OCI-LY1 (cell line): Measurements from ENCODE around the gene KRT3.

Source experiments
- H2AFZ ChIP-seq: fragments of 200-600 bp; sonication (generic), shearing (Covaris generic); 2 replicates; pipeline ENCODE4 v1.6.0; 2014; ENCODE audit warnings: antibody characterized with exemption, mild to moderate bottlenecking, low read length
- H3F3A ChIP-seq: fragments of 200-600 bp; sonication (generic), shearing (Covaris generic); 2 replicates; pipeline ENCODE4 v1.6.0; 2014; ENCODE audit warnings: mild to moderate bottlenecking, antibody characterized with exemption, low read length, moderate library complexity; ENCODE audit not compliant: insufficient read depth
- H3K27ac ChIP-seq: fragments of 200-600 bp; sonication (generic); 2 replicates; pipeline ENCODE4 v1.5.1; 2014; ENCODE audit warnings: low read length, mixed run types, mild to moderate bottlenecking, low read depth; ENCODE audit not compliant: poor library complexity, severe bottlenecking
- H3K27me3 ChIP-seq: fragments of 200-600 bp; sonication (generic); 2 replicates; pipeline ENCODE4 v1.6.0; 2014; ENCODE audit warnings: antibody characterized with exemption, mild to moderate bottlenecking, low read length, moderate library complexity; ENCODE audit not compliant: insufficient read depth
- H3K36me3 ChIP-seq: fragments of 200-600 bp; sonication (generic); 2 replicates; pipeline ENCODE4 v1.6.1; 2014; ENCODE audit warnings: mild to moderate bottlenecking, antibody characterized with exemption, low read length, moderate library complexity, mixed read lengths; ENCODE audit not compliant: insufficient read depth
- H3K4me1 ChIP-seq: fragments of 200-600 bp; sonication (generic); 2 replicates; pipeline ENCODE4 v1.5.1; 2014; ENCODE audit warnings: mild to moderate bottlenecking, low read length, moderate library complexity; ENCODE audit not compliant: insufficient read depth, severe bottlenecking
- H3K4me2 ChIP-seq: fragments of 200-600 bp; sonication (generic), shearing (Covaris generic); 2 replicates; pipeline ENCODE4 v1.6.1; 2014; ENCODE audit warnings: low read length
- H3K4me3 ChIP-seq: fragments of 200-600 bp; sonication (generic); 2 replicates; pipeline ENCODE4 v1.5.1; 2014; ENCODE audit warnings: low read length, low read depth, mild to moderate bottlenecking, mixed read lengths; ENCODE audit not compliant: poor library complexity, severe bottlenecking
- H3K79me2 ChIP-seq: fragments of 200-600 bp; shearing (Covaris generic); 2 replicates; pipeline ENCODE4 v1.6.1; 2016; ENCODE audit warnings: mixed run types, low read length, mixed read lengths; ENCODE audit not compliant: insufficient read depth
- H3K9ac ChIP-seq: fragments of 200-600 bp; sonication (generic), shearing (Covaris generic); 2 replicates; pipeline ENCODE4 v1.6.1; 2014; ENCODE audit warnings: mild to moderate bottlenecking, low read length, mixed read lengths
- H3K9me2 ChIP-seq: fragments of 200-600 bp; sonication (generic), shearing (Covaris generic); 2 replicates; pipeline ENCODE4 v1.6.1; 2014; ENCODE audit warnings: low read depth, mild to moderate bottlenecking, low read length, mixed read lengths
- H3K9me3 ChIP-seq: fragments of 200-600 bp; shearing (Covaris generic); 2 replicates; pipeline ENCODE4 v1.6.1; 2014; ENCODE audit warnings: low read length, mixed read lengths
- H4K20me1 ChIP-seq: fragments of 200-600 bp; sonication (generic), shearing (Covaris generic); 2 replicates; pipeline ENCODE4 v1.6.0; 2016; ENCODE audit warnings: mild to moderate bottlenecking, low read length; ENCODE audit not compliant: insufficient read depth
- CTCF ChIP-seq: fragments of 200-600 bp; sonication (generic), shearing (Covaris generic); IDR thresholded peaks from 2 replicates; pipeline ENCODE4 v1.5.1; 2017; ENCODE audit warnings: mild to moderate bottlenecking, antibody characterized with exemption, low read length, moderate library complexity, mixed read lengths
- EZH2 ChIP-seq: fragments of 200-600 bp; sonication (generic), shearing (Covaris generic); IDR thresholded peaks from 2 replicates; pipeline ENCODE4 v1.8.0; 2017; ENCODE audit warnings: borderline replicate concordance, mixed run types, mild to moderate bottlenecking, antibody characterized with exemption, low read length, moderate library complexity, mixed read lengths

KRT3 gene

GRCh38 chr12:52828591-52829021, 32.7 kb upstream of the KRT3 start:
- Histone ChIP-seq H3K27me3 (0 out of 2 replicates have a peak, but pooled peaks cover 4% of the 10 kb centered on the region), H2AFZ (no peak overlapping the region), H3K9ac (no peak overlapping the region), H3K79me2 (no peaks in the 10 kb centered on the region), H3K9me2 (no peaks in the 10 kb centered on the region), H3K36me3 (no peaks in the 10 kb centered on the region), H3K9me3 (no peaks in the 10 kb centered on the region), H3K4me1 (no peaks in the 10 kb centered on the region), H3K27ac (no peak overlapping the region), H4K20me1 (no peaks in the 10 kb centered on the region), H3F3A (no peaks in the 10 kb centered on the region), H3K4me2 (no peak overlapping the region), H3K4me3 (no peak overlapping the region)
- TF ChIP-seq CTCF (no peak), EZH2 (no peak)

DNA sequence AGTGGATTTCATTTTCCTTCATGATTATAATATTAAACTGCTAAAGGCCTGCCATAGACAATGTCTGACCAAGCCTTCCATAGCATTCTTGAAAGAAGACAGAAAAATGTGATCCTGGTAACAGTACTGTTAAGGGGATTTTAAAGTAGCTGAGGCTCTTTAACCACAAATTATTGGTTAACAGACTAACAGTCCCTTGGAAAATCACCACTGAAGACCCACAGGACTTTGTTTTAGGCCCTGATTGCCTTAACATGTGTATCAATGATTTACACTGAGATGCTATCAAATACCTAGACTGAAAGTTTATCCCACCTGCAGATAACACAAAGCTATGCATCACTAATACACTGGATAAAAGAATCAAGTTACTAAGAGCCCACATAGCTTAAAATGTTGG, 32.2 kb upstream of the KRT3 start:
- Histone ChIP-seq H3K27ac (no peak overlapping the region), H3K4me1 (no peaks in the 10 kb centered on the region), H3K9me3 (no peaks in the 10 kb centered on the region), H3K36me3 (no peaks in the 10 kb centered on the region), H4K20me1 (no peaks in the 10 kb centered on the region), H3K4me3 (no peak overlapping the region), H3K4me2 (no peak overlapping the region), H3K9me2 (no peaks in the 10 kb centered on the region), H2AFZ (no peak overlapping the region), H3F3A (no peaks in the 10 kb centered on the region), H3K27me3 (0 out of 2 replicates have a peak, but pooled peaks cover 4% of the 10 kb centered on the region), H3K79me2 (no peaks in the 10 kb centered on the region), H3K9ac (no peak overlapping the region)
- TF ChIP-seq CTCF: no peak
- TF ChIP-seq EZH2: no peak

DNA sequence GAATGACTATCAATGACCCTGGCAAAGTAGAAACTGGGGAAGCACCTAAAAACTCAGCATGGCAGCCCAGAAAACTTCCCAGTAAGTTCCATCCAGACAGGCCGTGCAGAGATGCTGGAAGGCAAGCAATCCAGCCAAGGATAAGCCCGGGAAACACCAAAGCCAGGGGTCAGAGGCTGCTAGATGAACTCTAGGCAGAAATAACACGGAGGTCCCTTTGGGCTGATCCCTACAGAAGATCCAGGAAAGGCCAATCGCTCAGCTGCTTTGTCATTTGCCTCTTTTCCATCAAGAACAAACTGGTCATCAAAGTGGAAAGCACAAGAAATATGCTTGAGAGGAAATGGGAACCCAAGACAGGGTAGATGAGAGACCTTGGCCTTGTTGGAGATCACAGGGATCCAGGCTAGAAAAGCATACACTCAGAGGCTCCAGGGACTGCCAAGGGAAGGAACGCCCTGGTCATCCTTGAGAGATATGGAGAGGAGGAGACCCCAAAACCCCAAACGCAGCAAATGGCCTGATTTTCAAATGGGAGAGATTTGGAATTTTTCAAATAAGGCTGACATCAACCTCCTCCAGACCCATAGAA, 31.7 kb upstream of the KRT3 start:
- no peak overlapping the region for H3K9ac ChIP-seq
- no peaks in the 10 kb centered on the region for H3K4me1 ChIP-seq
- no peaks in the 10 kb centered on the region for H3K9me2 ChIP-seq
- H3K79me2 ChIP-seq: no peaks in the 10 kb centered on the region
- H4K20me1 ChIP-seq: no peaks in the 10 kb centered on the region
- no peak overlapping the region for H3K4me2 ChIP-seq
- no peak overlapping the region for H3K4me3 ChIP-seq
- H3K27me3 ChIP-seq: 0 out of 2 replicates have a peak, but pooled peaks cover 4% of the 10 kb centered on the region
- no peaks in the 10 kb centered on the region for H3F3A ChIP-seq
- H3K36me3 ChIP-seq: no peaks in the 10 kb centered on the region
- H3K9me3 ChIP-seq: no peaks in the 10 kb centered on the region
- TF ChIP-seq EZH2: no peak
- no peak for TF ChIP-seq CTCF
- no peak overlapping the region for H3K27ac ChIP-seq
- no peak overlapping the region for H2AFZ ChIP-seq
